ENCODE measurements around the gene TERT. TPM values are rescaled to one million over a fixed set of nuclear protein-coding genes. Genes with fewer than 3 reads are reported as not detected.
"Not testable (repeated sequence)": the region's sequence is repeated elsewhere in the genome, so short reads cannot be mapped to it uniquely, and the experiment has no call there.

Gene TERT
- total and polyA plus RNA-seq, 2 donors (not counting 1 experiment from before 2014, with no cell fraction given): 0.24 to 0.39 TPM

- intact Hi-C loops (cut with micrococcal nuclease): loop anchor here (10.0 kb wide), 1 partner anchor 141 kb away; no protein-coding TSS in a partner anchor
- TF ChIP-seq, protein P1, sequence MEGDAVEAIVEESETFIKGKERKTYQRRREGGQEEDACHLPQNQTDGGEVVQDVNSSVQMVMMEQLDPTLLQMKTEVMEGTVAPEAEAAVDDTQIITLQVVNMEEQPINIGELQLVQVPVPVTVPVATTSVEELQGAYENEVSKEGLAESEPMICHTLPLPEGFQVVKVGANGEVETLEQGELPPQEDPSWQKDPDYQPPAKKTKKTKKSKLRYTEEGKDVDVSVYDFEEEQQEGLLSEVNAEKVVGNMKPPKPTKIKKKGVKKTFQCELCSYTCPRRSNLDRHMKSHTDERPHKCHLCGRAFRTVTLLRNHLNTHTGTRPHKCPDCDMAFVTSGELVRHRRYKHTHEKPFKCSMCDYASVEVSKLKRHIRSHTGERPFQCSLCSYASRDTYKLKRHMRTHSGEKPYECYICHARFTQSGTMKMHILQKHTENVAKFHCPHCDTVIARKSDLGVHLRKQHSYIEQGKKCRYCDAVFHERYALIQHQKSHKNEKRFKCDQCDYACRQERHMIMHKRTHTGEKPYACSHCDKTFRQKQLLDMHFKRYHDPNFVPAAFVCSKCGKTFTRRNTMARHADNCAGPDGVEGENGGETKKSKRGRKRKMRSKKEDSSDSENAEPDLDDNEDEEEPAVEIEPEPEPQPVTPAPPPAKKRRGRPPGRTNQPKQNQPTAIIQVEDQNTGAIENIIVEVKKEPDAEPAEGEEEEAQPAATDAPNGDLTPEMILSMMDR (IDR thresholded peaks at IDR 0.05): no peak
- no peak for TF ChIP-seq EZH2 (IDR thresholded peaks at IDR 0.05; ENCODE audit: borderline replicate concordance, insufficient read depth, low read depth, low read length, poor library complexity, severe bottlenecking)
- Mint-ChIP-seq H3K27ac (peak overlapping the region; percentile 81), H3K4me3 (peak overlapping the region; percentile 76), H3K27me3 (no peaks in the 10 kb centered on the region), H3K9me3 (ENCODE audit: insufficient read depth) (no peaks in the 10 kb centered on the region), H3K4me1 (peaks cover 29% of the 10 kb centered on the region)
- peak overlapping the region in 1 of 5 experiments; percentile 81 for H3K4me3 ChIP-seq (ENCODE audit: control extremely low read depth in 1 of 5, extremely low read depth in 1 of 5, insufficient read depth in 1 of 5, low read depth in 2 of 5, low read length in 4 of 5)
- H4K20me1 ChIP-seq (ENCODE audit: control insufficient read depth, insufficient read depth, low read length, poor library complexity, severe bottlenecking): peaks cover 21% of the 10 kb centered on the region
- no peak overlapping the region for H2AFZ ChIP-seq (ENCODE audit: insufficient read depth, low read depth, low read length, poor library complexity, severe bottlenecking)
- H3K79me2 ChIP-seq (ENCODE audit: control insufficient read depth, insufficient read depth, low read length): peaks cover 58% of the 10 kb centered on the region
- no peak overlapping the region for H3K9ac ChIP-seq (ENCODE audit: low read length)
- ChIA-PET CTCF (interaction anchor here (0.7 to 5.6 kb wide), 3 partner anchors 37 to 420 kb away, joined by 3 to 26 read pairs (median 3); no protein-coding TSS in a partner anchor), POLR2A (interaction anchor here (0.5 to 1.6 kb wide), 2 partner anchors 15 to 43 kb away, joined by 3 to 4 read pairs; no protein-coding TSS in a partner anchor)
- ATAC-seq (ENCODE audit: low read depth) (no peak), DNase-seq (no peak)
- peaks cover 0 to 37% of the 10 kb centered on the region in 2 experiments for H3K36me3 ChIP-seq (replicated peaks in 1 of 2; ENCODE audit: control extremely low read depth in 1 of 2, control insufficient read depth in 1 of 2, extremely low read depth in 1 of 2, insufficient read depth in 2 of 2, low read length in 1 of 2)
- 81% methylated on average over 6 of the region's 9 CpGs for WGBS (ENCODE audit: insufficient coverage)
- no peaks in the 10 kb centered on the region for H3K9me3 ChIP-seq (ENCODE audit: control extremely low read depth in 1 of 3, control insufficient read depth in 2 of 3, insufficient read depth in 1 of 3, low read length in 2 of 3)
- peak overlapping the region; percentile 89 for H3K4me2 ChIP-seq (replicated peaks; ENCODE audit: low read depth, low read length, poor library complexity, severe bottlenecking)
- H3K27me3 ChIP-seq (replicated peaks in 1 of 4; ENCODE audit: control extremely low read depth in 1 of 4, control insufficient read depth in 3 of 4, insufficient read depth in 4 of 4, low read length in 3 of 4): no peaks in the 10 kb centered on the region
- H3K27ac ChIP-seq (ENCODE audit: low read length in 2 of 2): no peak overlapping the region
- H3K4me1 ChIP-seq (ENCODE audit: control insufficient read depth in 2 of 2, insufficient read depth in 2 of 2, low read length in 2 of 2): peaks cover 19 to 36% of the 10 kb centered on the region in 2 donors
Observed at GRCh38 chr5:1343315-1343751, 48.5 kb upstream of the TERT start.

DNA sequence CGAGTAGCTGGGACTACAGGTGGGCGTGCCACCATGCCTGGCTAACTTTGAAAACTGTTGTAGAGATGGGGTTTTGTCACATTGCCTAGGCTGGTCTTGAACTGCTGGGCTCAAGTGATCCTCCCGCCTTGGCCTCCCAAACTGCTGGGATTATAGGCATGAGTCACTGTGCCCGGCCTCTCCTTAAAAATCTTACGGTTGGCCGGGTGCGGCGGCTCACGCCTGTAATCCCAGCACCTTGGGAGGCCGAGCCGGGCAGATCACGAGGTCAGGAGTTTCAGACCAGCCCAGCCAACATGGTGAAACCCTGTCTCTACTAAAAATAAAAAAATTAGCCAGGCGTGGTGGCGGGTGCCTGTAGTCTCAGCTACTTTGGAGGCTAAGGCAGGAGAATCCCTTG lies 47.8 kb upstream of the TERT start:
- not testable (repeated sequence) for H3K4me3 Mint-ChIP-seq; ATAC-seq (ENCODE audit: low read depth); H3K27me3 ChIP-seq (replicated peaks in 1 of 4; ENCODE audit: control extremely low read depth in 1 of 4, control insufficient read depth in 3 of 4, insufficient read depth in 4 of 4, low read length in 3 of 4); H3K9me3 Mint-ChIP-seq (ENCODE audit: insufficient read depth); DNase-seq; H3K27me3 Mint-ChIP-seq; H3K9me3 ChIP-seq (ENCODE audit: control extremely low read depth in 1 of 3, control insufficient read depth in 2 of 3, insufficient read depth in 1 of 3, low read length in 2 of 3); H3K27ac Mint-ChIP-seq; H3K27ac ChIP-seq (ENCODE audit: low read length in 2 of 2); H3K9ac ChIP-seq (ENCODE audit: low read length); H2AFZ ChIP-seq (ENCODE audit: insufficient read depth, low read depth, low read length, poor library complexity, severe bottlenecking); H3K4me3 ChIP-seq (ENCODE audit: control extremely low read depth in 1 of 5, extremely low read depth in 1 of 5, insufficient read depth in 1 of 5, low read depth in 2 of 5, low read length in 4 of 5)
- 78% methylated on average over 14 of the region's 14 CpGs for WGBS (ENCODE audit: insufficient coverage)
- Histone ChIP-seq H3K4me2 (replicated peaks; ENCODE audit: low read depth, low read length, poor library complexity, severe bottlenecking) (peak overlapping the region; percentile 4), H3K4me1 (ENCODE audit: control insufficient read depth in 2 of 2, insufficient read depth in 2 of 2, low read length in 2 of 2) (peaks cover 19 to 36% of the 10 kb centered on the region in 2 donors), H3K79me2 (ENCODE audit: control insufficient read depth, insufficient read depth, low read length) (peaks cover 64% of the 10 kb centered on the region), H3K36me3 (replicated peaks in 1 of 2; ENCODE audit: control extremely low read depth in 1 of 2, control insufficient read depth in 1 of 2, extremely low read depth in 1 of 2, insufficient read depth in 2 of 2, low read length in 1 of 2) (peaks cover 0 to 44% of the 10 kb centered on the region in 2 experiments), H4K20me1 (ENCODE audit: control insufficient read depth, insufficient read depth, low read length, poor library complexity, severe bottlenecking) (peaks cover 21% of the 10 kb centered on the region)
- POLR2A ChIA-PET: interaction anchor here (1.6 kb wide), 1 partner anchor 44 kb away, joined by 4 read pairs; no protein-coding TSS in a partner anchor
- CTCF ChIA-PET: interaction anchor here (1.2 kb wide), 1 partner anchor 301 kb away, joined by 3 read pairs; no protein-coding TSS in a partner anchor
- peaks cover 29% of the 10 kb centered on the region for H3K4me1 Mint-ChIP-seq
- intact Hi-C loops (cut with micrococcal nuclease): loop anchor here (10.0 kb wide), 1 partner anchor 142 kb away; no protein-coding TSS in a partner anchor
